Heart left ventricle (tissue), 16 donors: ENCODE measurements around the gene SMG1. TPM values are rescaled to one million over a fixed set of nuclear protein-coding genes. Genes with fewer than 3 reads are reported as not detected.

Experiments used
- ATAC-seq, 4 donors: fragments of 200-7000 bp; cut with Tn5 transposase; one replicate each; pipeline ENCODE4 v1.9.1; 2020 to 2022; ENCODE audit warnings: moderate library complexity in 4 of 4, mild to moderate bottlenecking in 3 of 4, moderate number of reproducible peaks in 1 of 4
- DNase-seq, 5 donors: peaks; one replicate each; pipeline ENCODE4 v3.0.0-alpha.2; 2020
- H3K27ac ChIP-seq, 12 donors: fragments of 200-600 bp; sonication (generic) in 4 of 12; one replicate each; pipeline versions ENCODE4 v1.5.0 to v1.8.0; 2016 to 2022; ENCODE audit warnings: mild to moderate bottlenecking in 2 of 12
- H3K27me3 ChIP-seq, 9 donors: fragments of 200-600 bp; sonication (generic) in 2 of 9; one replicate each; pipeline versions ENCODE4 v1.5.1 to v1.8.0; 2016 to 2022; ENCODE audit warnings: mild to moderate bottlenecking in 3 of 9
- H3K36me3 ChIP-seq, 9 donors: fragments of 200-600 bp; sonication (generic) in 2 of 9; one replicate each; pipeline versions ENCODE4 v1.5.0 to v1.8.0; 2018 to 2022; ENCODE audit warnings: mild to moderate bottlenecking in 2 of 9
- H3K4me1 ChIP-seq, 12 donors: fragments of 200-600 bp; sonication (generic) in 4 of 12; one replicate each; pipeline versions ENCODE4 v1.5.0 to v1.8.0; 2016 to 2022; ENCODE audit warnings: mild to moderate bottlenecking in 3 of 12
- H3K4me3 ChIP-seq, 12 donors: fragments of 200-600 bp; sonication (generic) in 4 of 12; one replicate each; pipeline versions ENCODE4 v1.5.0 to v1.8.0; 2017 to 2022; ENCODE audit warnings: mild to moderate bottlenecking in 9 of 12, moderate library complexity in 4 of 12
- H3K9me3 ChIP-seq, 12 donors: fragments of 200-600 bp; sonication (generic) in 4 of 12; one replicate each; pipeline versions ENCODE4 v1.5.0 to v1.8.0; 2016 to 2022; ENCODE audit warnings: mild to moderate bottlenecking in 1 of 12
- CTCF ChIP-seq, 12 donors: fragments of 200-600 bp; sonication (generic) in 4 of 12; IDR thresholded peaks; one replicate each; pipeline versions ENCODE4 v1.5.0 to v1.8.0; 2018 to 2022; ENCODE audit warnings: antibody characterized with exemption in 12 of 12, mild to moderate bottlenecking in 5 of 12
- POLR2A ChIP-seq, 2 donors: fragments of 450-650 bp; IDR thresholded peaks; one replicate each; pipeline ENCODE4 v1.6.1; 2017; ENCODE audit warnings: antibody characterized with exemption in 2 of 2, mild to moderate bottlenecking in 2 of 2, moderate library complexity in 2 of 2
- WGBS, 4 donors: extraction: QIAGEN DNeasy Blood & Tissue Kit in 2 of 4; methylation state at CpG; one replicate each; pipeline versions ENCODE4 v1.1.5 to v1.1.7; 2013 to 2018; 5-methylcytosine and 5-hydroxymethylcytosine counted together
- intact Hi-C, 10 donors: fragments of 100-400 bp; cut with DNase I; formaldehyde crosslinking; loops; one replicate each; pipeline versions ENCODE4 v1.11.1 to v1.14.2; 2022
- polyA plus RNA-seq, 2 donors: library from polyadenylated mRNA; stranded (reverse); fragments of 200-250 nt; gene quantifications; one replicate each; pipeline ENCODE4 v1.2.3, GENCODE V29; 2013
- total RNA-seq, 9 donors: library from RNA; depleted of rRNA in 2 of 9; stranded (reverse); fragments of >200 nt in 2 of 9; fragmentation: NEBNext Ultra II Directional in 3 of 9; extraction: Animal tissue kit (Norgen Biotek cat#: 25700) in 3 of 9; gene quantifications; one replicate each; pipeline versions ENCODE4 v1.1.0 to v1.2.4, GENCODE V29; 2016 to 2023
- donor health status: ischemic (EF 13 %, LVEDD 7.1; RV severe dilation, severe dysfunction).
- donor health status: healthy with polysubstance abuse.
- donor health status: DM: no; HTN: yes; CAD: no.
- donor health status: DM: no; HTN: no; CAD: no.
- donor health status: ischemic (EF 25% LVEDD 6.9; RV normal size, moderate dysfunction).
- donor health status: ischemic (EF 25% LVEDD 5.7; RV mildly dilated, moderate dysfunction).
- donor health status: healthy.
- donor health status: DM: yes; HTN: yes; CAD: no.
- donor health status: ischemic (EF 35%, LVEDD 5.7; RV mildly dilated, moderate dysfunction).
- donor health status: nonischemic (EF 11% LVEDD 7.7; RV severe dilation, severe dysfunction).
- donor health status: DM: yes; HTN: yes; CAD: no.
- donor health status: PGD.
- donor health status: ischemic (EF 29% LVEDD 5.4; RV normal size, mild dysfunction).
- donor health status: nonischemic (EF 23%, LVEDD 6.1; RV moderate dilation, normal function).

Gene SMG1
- total and polyA plus RNA-seq, 11 donors = 15.9 to 78.0 (median 46.8) TPM

- H3K27ac ChIP-seq = no peak overlapping the region
- no peaks in the 10 kb centered on the region for H3K27me3 ChIP-seq
- 84 to 88% (median 87%) methylated on average over 7 of the region's 7 CpGs for WGBS, 4 donors
- H3K4me3 ChIP-seq = no peak overlapping the region
- no peak for TF ChIP-seq POLR2A (IDR thresholded peaks at IDR 0.05)
- no peak for TF ChIP-seq CTCF (IDR thresholded peaks at IDR 0.05)
- DNase-seq (no peak), ATAC-seq (no peak)
- intact Hi-C loops = no loop called here
- H3K36me3 ChIP-seq = no peaks in the 10 kb centered on the region
- no peaks in the 10 kb centered on the region for H3K9me3 ChIP-seq
- H3K4me1 ChIP-seq = peaks cover 0 to 6% (median 0%) of the 10 kb centered on the region in 12 donors
These were observed 17.2 kb upstream of the SMG1 start for GRCh38 chr16:18943414-18943813.

- Histone ChIP-seq H3K4me1 (peaks cover 0 to 6% (median 0%) of the 10 kb centered on the region in 12 donors), H3K9me3 (no peaks in the 10 kb centered on the region), H3K4me3 (no peak overlapping the region), H3K36me3 (no peaks in the 10 kb centered on the region), H3K27ac (no peak overlapping the region), H3K27me3 (no peaks in the 10 kb centered on the region)
- WGBS, 4 donors = 33 to 68% (median 51%) methylated on average over 1 of the region's 1 CpG
- ATAC-seq (no peak), DNase-seq (no peak)
- TF ChIP-seq CTCF (IDR thresholded peaks at IDR 0.05) (no peak), POLR2A (IDR thresholded peaks at IDR 0.05) (no peak)
- intact Hi-C loops = no loop called here
These were observed 15.9 kb upstream of the SMG1 start for GRCh38 chr16:18942061-18942460.

GRCh38 chr16:18941471-18941870 lies 15.3 kb upstream of the SMG1 start:
- H3K36me3 ChIP-seq = no peaks in the 10 kb centered on the region
- ATAC-seq = no peak
- intact Hi-C loops = no loop called here
- no peaks in the 10 kb centered on the region for H3K27me3 ChIP-seq
- H3K4me1 ChIP-seq = peaks cover 0 to 4% (median 0%) of the 10 kb centered on the region in 12 donors
- H3K27ac ChIP-seq = no peak overlapping the region
- no peaks in the 10 kb centered on the region for H3K9me3 ChIP-seq
- no peak for DNase-seq
- TF ChIP-seq POLR2A (IDR thresholded peaks at IDR 0.05) = no peak
- no peak for TF ChIP-seq CTCF (IDR thresholded peaks at IDR 0.05)
- no peak overlapping the region for H3K4me3 ChIP-seq

DNA sequence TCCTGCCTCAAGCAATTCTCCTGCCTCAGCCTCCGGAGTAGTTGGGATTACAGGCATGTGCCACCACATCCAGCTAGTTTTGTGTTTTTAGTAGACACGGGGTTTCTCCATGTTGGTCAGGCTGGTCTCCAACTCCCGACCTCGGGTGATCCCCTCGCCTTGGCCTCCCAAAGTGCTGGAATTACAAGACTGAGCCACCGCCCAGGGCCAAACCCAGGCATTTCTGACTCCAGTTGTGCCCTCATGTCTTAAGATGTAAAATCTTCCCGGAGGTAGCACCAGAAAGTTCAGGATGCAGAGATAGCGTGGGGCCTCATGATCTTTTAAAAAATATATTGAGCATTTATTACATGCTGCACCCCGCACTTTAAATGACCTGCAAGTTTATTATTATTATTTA lies 12.8 kb upstream of the SMG1 start:
- Histone ChIP-seq H3K27ac (no peak overlapping the region), H3K4me1 (no peaks in the 10 kb centered on the region), H3K9me3 (no peaks in the 10 kb centered on the region), H3K4me3 (no peak overlapping the region), H3K27me3 (no peaks in the 10 kb centered on the region), H3K36me3 (no peaks in the 10 kb centered on the region)
- intact Hi-C loops = no loop called here
- no peak for TF ChIP-seq POLR2A (IDR thresholded peaks at IDR 0.05)
- TF ChIP-seq CTCF (IDR thresholded peaks at IDR 0.05) = no peak
- WGBS, 4 donors = 92 to 96% (median 95%) methylated on average over 9 of the region's 9 CpGs
- DNase-seq (no peak), ATAC-seq (no peak)
